Measurements from ENCODE around the gene SAPCD1. TPM values are rescaled to one million over a fixed set of nuclear protein-coding genes. Genes with fewer than 3 reads are reported as not detected.
A peak's percentile ranks its signal among the peaks of the same experiment; 100 is the strongest.

The SAPCD1 gene
- total RNA-seq, 1 experiment from 2014 or later: 18.2 TPM

DNA sequence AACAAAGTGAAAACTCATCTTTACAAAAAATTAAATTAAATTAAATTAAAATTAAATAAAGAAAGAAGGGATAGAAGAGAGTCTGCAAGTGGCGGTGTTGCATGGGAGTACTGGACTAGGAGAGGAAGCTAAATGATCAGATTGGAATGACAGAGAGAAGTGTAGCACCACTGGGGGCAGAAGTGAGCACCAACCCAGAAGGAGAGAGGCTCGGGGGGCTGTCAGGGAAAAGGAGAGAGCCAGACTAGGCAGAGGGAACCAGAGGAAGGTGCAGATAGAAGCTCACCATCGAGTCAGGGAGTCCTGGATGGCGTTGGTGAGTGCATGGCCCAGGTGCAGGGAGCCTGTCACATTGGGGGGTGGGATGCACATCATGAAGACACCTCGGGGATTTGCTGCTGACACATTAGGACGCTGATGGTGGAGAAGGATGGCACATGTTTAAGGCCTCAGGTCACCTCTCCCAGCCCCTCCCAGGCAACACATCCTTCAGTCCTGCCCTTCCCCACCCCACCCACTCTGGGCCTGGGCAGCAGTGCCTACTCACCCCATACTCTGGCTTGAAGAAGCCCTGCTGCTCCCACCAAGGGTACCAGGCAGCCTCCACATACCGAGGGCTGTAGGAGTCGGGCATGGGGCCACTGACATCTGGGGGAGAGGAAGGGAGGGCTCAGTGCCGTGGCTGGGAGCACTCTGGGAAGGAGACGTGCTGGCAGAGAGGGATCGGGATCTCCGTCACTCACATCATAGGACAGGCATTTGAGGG is 29.1 kb downstream of the SAPCD1 start:
- H4K20me1 ChIP-seq (ENCODE audit: insufficient read depth): 0 out of 2 replicates have a peak, but pooled peaks cover 5% of the 10 kb centered on the region
- peaks cover 23 to 40% of the 10 kb centered on the region in 2 experiments for H3K4me1 ChIP-seq (ENCODE audit: control insufficient read depth in 1 of 2, insufficient read depth in 2 of 2, low read length in 2 of 2)
- peak overlapping the region; percentile 98; the same call in 1 of the 2 replicates for H3K27ac ChIP-seq (ENCODE audit: low read depth, low read length)
- H3K9ac ChIP-seq (ENCODE audit: low read length): no peak overlapping the region
- DNase-seq (ENCODE audit: low read depth, low spot score): no peak
- BruUV-seq (replicated peaks): no TSS peak
- intact Hi-C loops (cut with micrococcal nuclease): no loop called here
- TF ChIP-seq, protein P1, sequence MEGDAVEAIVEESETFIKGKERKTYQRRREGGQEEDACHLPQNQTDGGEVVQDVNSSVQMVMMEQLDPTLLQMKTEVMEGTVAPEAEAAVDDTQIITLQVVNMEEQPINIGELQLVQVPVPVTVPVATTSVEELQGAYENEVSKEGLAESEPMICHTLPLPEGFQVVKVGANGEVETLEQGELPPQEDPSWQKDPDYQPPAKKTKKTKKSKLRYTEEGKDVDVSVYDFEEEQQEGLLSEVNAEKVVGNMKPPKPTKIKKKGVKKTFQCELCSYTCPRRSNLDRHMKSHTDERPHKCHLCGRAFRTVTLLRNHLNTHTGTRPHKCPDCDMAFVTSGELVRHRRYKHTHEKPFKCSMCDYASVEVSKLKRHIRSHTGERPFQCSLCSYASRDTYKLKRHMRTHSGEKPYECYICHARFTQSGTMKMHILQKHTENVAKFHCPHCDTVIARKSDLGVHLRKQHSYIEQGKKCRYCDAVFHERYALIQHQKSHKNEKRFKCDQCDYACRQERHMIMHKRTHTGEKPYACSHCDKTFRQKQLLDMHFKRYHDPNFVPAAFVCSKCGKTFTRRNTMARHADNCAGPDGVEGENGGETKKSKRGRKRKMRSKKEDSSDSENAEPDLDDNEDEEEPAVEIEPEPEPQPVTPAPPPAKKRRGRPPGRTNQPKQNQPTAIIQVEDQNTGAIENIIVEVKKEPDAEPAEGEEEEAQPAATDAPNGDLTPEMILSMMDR (IDR thresholded peaks at IDR 0.05 in 2 of 3, conservative IDR thresholded peaks at IDR 0.05 in 1 of 3; ENCODE audit: borderline replicate concordance in 1 of 3, insufficient read depth in 1 of 3, low read depth in 2 of 3, low read length in 2 of 3): peak; percentile 37 to 71 (median 56); a peak in 5 of 6 replicates
- TF ChIP-seq RAD21 (IDR thresholded peaks at IDR 0.05; ENCODE audit: low read depth): peak; percentile 27; the same call in 1 of the 2 replicates
- TF ChIP-seq EZH2 (IDR thresholded peaks at IDR 0.05): no peak
- ATAC-seq: no peak; the same call in 1 of the 2 replicates
- H3K9me2 ChIP-seq (ENCODE audit: insufficient read depth): no peaks in the 10 kb centered on the region
- ChIA-PET POLR2A (interaction anchor here (0.9 to 2.1 kb wide), 3 partner anchors 36 to 48 kb away, joined by 3 to 6 read pairs (median 6); partner anchors contain the start of gene HSPA1B), RAD21 (ENCODE audit: low non-redundant PET in 1 of 2, low total read pairs in 2 of 2, uncharacterized antibody in 2 of 2, unreplicated experiment in 2 of 2) (interaction anchor here in 1 of 2 experiments (0.7 kb wide), 1 partner anchor 18 kb away, joined by 3 read pairs; no protein-coding TSS in a partner anchor), CTCF (interaction anchor here (0.5 to 1.8 kb wide), 11 partner anchors 15 to 138 kb away, joined by 3 to 9 read pairs (median 3); partner anchors contain the start of genes LSM2 and LY6G6D)
- H3K9me3 ChIP-seq (ENCODE audit: control insufficient read depth in 1 of 2, insufficient read depth in 1 of 2, low read depth in 1 of 2, low read length in 2 of 2): no peaks in the 10 kb centered on the region
- H3K4me2 ChIP-seq (ENCODE audit: low read length): peak overlapping the region; percentile 99
- no peak overlapping the region for H2AFZ ChIP-seq (ENCODE audit: low read depth, low read length, poor library complexity, severe bottlenecking)
- H3K79me2 ChIP-seq (ENCODE audit: insufficient read depth, low read length): peaks cover 69% of the 10 kb centered on the region
- H3K27me3 ChIP-seq (ENCODE audit: insufficient read depth, low read length): no peaks in the 10 kb centered on the region
- peak overlapping the region in 1 of 2 experiments; percentile 93; a peak in 1 of 4 replicates for H3K4me3 ChIP-seq (replicated peaks in 1 of 2; ENCODE audit: low read depth in 1 of 2, low read length in 2 of 2)
- H3K36me3 ChIP-seq (ENCODE audit: control insufficient read depth in 1 of 2, insufficient read depth in 2 of 2, low read length in 2 of 2): peaks cover 20 to 24% of the 10 kb centered on the region in 2 experiments; a peak in 3 of 4 replicates

DNA sequence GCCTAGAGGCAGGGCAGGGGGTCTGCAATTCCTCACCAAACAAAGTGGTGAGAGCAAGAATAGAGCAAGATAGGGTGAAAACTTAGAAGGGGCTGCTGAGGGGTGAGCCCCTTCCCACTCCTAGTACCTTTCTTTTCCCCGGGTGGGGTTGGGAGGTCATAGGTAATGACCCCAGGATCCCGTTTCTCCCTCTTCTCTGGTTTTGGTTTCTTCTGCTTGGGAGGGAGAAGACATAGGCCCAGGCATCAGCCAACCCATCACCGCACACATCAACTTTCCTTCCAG is 29.6 kb downstream of the SAPCD1 start:
- Histone ChIP-seq H3K27ac (ENCODE audit: low read depth, low read length) (peak overlapping the region; percentile 98), H4K20me1 (ENCODE audit: insufficient read depth) (0 out of 2 replicates have a peak, but pooled peaks cover 5% of the 10 kb centered on the region), H3K36me3 (ENCODE audit: control insufficient read depth in 1 of 2, insufficient read depth in 2 of 2, low read length in 2 of 2) (peaks cover 17 to 24% of the 10 kb centered on the region in 2 experiments; a peak in 3 of 4 replicates), H3K4me2 (ENCODE audit: low read length) (peak overlapping the region; percentile 99), H3K4me1 (ENCODE audit: control insufficient read depth in 1 of 2, insufficient read depth in 2 of 2, low read length in 2 of 2) (peaks cover 24 to 45% of the 10 kb centered on the region in 2 experiments), H3K79me2 (ENCODE audit: insufficient read depth, low read length) (peaks cover 65% of the 10 kb centered on the region), H3K27me3 (ENCODE audit: insufficient read depth, low read length) (no peaks in the 10 kb centered on the region), H3K9me2 (ENCODE audit: insufficient read depth) (no peaks in the 10 kb centered on the region), H3K9me3 (ENCODE audit: control insufficient read depth in 1 of 2, insufficient read depth in 1 of 2, low read depth in 1 of 2, low read length in 2 of 2) (no peaks in the 10 kb centered on the region), H2AFZ (ENCODE audit: low read depth, low read length, poor library complexity, severe bottlenecking) (no peak overlapping the region), H3K9ac (ENCODE audit: low read length) (peak overlapping the region; percentile 59), H3K4me3 (replicated peaks in 1 of 2; ENCODE audit: low read depth in 1 of 2, low read length in 2 of 2) (peak overlapping the region; percentile 51 to 93)
- ATAC-seq (no peak), DNase-seq (ENCODE audit: low read depth, low spot score) (no peak)
- ChIA-PET CTCF (interaction anchor here (1.2 to 1.8 kb wide), 3 partner anchors 19 to 33 kb away, joined by 3 to 9 read pairs (median 7); no protein-coding TSS in a partner anchor), POLR2A (interaction anchor here (1.9 to 2.1 kb wide), 2 partner anchors 35 to 47 kb away, joined by 6 read pairs; partner anchors contain the start of gene HSPA1B), RAD21 (ENCODE audit: low non-redundant PET in 1 of 2, low total read pairs in 2 of 2, uncharacterized antibody in 2 of 2, unreplicated experiment in 2 of 2) (no interaction called here)
- intact Hi-C loops (cut with micrococcal nuclease): no loop called here
- BruUV-seq (replicated peaks): no TSS peak
- TF ChIP-seq ZFX (IDR thresholded peaks at IDR 0.05) (no peak), FOSL1 (IDR thresholded peaks at IDR 0.05; ENCODE audit: low read depth) (no peak), CBX3 (IDR thresholded peaks at IDR 0.05; ENCODE audit: low read depth) (no peak), EZH2phosphoT487 (IDR thresholded peaks at IDR 0.05; ENCODE audit: borderline replicate concordance) (no peak)
- TF ChIP-seq, protein P1 (IDR thresholded peaks at IDR 0.05 in 2 of 3, conservative IDR thresholded peaks at IDR 0.05 in 1 of 3; ENCODE audit: borderline replicate concordance in 1 of 3, insufficient read depth in 1 of 3, low read depth in 2 of 3, low read length in 2 of 3): no peak
- TF ChIP-seq, protein P2, sequence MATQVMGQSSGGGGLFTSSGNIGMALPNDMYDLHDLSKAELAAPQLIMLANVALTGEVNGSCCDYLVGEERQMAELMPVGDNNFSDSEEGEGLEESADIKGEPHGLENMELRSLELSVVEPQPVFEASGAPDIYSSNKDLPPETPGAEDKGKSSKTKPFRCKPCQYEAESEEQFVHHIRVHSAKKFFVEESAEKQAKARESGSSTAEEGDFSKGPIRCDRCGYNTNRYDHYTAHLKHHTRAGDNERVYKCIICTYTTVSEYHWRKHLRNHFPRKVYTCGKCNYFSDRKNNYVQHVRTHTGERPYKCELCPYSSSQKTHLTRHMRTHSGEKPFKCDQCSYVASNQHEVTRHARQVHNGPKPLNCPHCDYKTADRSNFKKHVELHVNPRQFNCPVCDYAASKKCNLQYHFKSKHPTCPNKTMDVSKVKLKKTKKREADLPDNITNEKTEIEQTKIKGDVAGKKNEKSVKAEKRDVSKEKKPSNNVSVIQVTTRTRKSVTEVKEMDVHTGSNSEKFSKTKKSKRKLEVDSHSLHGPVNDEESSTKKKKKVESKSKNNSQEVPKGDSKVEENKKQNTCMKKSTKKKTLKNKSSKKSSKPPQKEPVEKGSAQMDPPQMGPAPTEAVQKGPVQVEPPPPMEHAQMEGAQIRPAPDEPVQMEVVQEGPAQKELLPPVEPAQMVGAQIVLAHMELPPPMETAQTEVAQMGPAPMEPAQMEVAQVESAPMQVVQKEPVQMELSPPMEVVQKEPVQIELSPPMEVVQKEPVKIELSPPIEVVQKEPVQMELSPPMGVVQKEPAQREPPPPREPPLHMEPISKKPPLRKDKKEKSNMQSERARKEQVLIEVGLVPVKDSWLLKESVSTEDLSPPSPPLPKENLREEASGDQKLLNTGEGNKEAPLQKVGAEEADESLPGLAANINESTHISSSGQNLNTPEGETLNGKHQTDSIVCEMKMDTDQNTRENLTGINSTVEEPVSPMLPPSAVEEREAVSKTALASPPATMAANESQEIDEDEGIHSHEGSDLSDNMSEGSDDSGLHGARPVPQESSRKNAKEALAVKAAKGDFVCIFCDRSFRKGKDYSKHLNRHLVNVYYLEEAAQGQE (IDR thresholded peaks at IDR 0.05; ENCODE audit: low read depth): no peak

Measured in HCT116 (cell line).